Measurements from ENCODE around the gene CCND2. TPM values are rescaled to one million over a fixed set of nuclear protein-coding genes. Genes with fewer than 3 reads are reported as not detected.

Gene CCND2
- total RNA-seq, 2 experiments from 2014 or later, result not detected

DNA sequence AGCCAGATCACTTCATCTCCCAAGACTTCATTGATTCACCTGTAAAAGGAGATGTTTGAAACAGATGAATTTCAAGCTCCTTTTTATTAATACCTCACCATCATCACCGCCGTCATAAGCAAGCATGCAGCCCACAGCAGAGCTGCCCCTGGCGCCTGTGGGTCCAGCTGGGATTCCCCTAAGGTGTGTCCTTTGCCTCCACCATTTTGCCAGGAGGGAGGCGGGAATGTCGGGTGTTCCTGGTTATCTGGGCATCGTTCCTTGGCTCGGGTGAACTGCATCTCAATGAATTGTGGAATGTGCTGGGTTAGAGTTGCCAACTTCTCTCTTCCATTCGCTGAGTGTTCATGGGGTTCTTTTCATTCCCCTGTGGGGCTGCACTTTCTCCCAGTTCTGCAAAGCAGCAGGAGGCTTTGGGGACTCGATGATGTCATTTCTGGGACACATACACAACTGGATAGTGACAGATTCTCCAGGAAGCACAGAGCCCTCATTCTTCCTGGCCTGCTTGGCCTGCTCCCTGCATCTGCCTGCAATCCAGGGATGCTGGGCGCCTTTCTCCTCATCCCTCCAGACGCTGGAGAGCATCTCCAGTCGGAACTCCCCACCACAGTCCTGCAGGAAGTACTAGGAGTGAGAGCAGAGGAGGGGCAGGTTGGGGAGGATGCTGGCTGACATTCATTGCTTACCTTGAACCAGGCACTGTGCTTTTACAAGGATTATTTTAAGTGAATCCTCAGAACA is 10.1 kb downstream of the CCND2 start:
- H3K4me1 ChIP-seq (ENCODE audit: insufficient read depth, low read length, poor library complexity, severe bottlenecking), result no peaks in the 10 kb centered on the region
- H3K4me3 ChIP-seq (ENCODE audit: low read depth, low read length, poor library complexity, severe bottlenecking), result no peak overlapping the region
- H3K9me3 ChIP-seq (ENCODE audit: low read length), result no peaks in the 10 kb centered on the region
- H3K79me2 ChIP-seq (ENCODE audit: insufficient read depth, low read depth, low read length), result no peaks in the 10 kb centered on the region
- ChIA-PET CTCF (ENCODE audit: unreplicated experiment) (no interaction called here), POLR2A (no interaction called here)
- intact Hi-C loops (cut with micrococcal nuclease; ENCODE audit: unreplicated experiment), result no loop called here
- BruUV-seq (replicated peaks), result no TSS peak
- no peaks in the 10 kb centered on the region for H3K9me2 ChIP-seq (ENCODE audit: insufficient read depth, low read length)
- DNase-seq (ENCODE audit: low spot score), result no peak
- no peaks in the 10 kb centered on the region for H4K20me1 ChIP-seq (ENCODE audit: insufficient read depth, low read length)
- no peak overlapping the region for H3K4me2 ChIP-seq (ENCODE audit: low read length)
- H3K27ac ChIP-seq (ENCODE audit: low read depth, low read length, poor library complexity, severe bottlenecking), result no peak overlapping the region
- H2AFZ ChIP-seq (ENCODE audit: low read length), result no peak overlapping the region
- H3K36me3 ChIP-seq (ENCODE audit: insufficient read depth, low read length), result no peaks in the 10 kb centered on the region
- TF ChIP-seq, protein P1, sequence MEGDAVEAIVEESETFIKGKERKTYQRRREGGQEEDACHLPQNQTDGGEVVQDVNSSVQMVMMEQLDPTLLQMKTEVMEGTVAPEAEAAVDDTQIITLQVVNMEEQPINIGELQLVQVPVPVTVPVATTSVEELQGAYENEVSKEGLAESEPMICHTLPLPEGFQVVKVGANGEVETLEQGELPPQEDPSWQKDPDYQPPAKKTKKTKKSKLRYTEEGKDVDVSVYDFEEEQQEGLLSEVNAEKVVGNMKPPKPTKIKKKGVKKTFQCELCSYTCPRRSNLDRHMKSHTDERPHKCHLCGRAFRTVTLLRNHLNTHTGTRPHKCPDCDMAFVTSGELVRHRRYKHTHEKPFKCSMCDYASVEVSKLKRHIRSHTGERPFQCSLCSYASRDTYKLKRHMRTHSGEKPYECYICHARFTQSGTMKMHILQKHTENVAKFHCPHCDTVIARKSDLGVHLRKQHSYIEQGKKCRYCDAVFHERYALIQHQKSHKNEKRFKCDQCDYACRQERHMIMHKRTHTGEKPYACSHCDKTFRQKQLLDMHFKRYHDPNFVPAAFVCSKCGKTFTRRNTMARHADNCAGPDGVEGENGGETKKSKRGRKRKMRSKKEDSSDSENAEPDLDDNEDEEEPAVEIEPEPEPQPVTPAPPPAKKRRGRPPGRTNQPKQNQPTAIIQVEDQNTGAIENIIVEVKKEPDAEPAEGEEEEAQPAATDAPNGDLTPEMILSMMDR (conservative IDR thresholded peaks at IDR 0.05; ENCODE audit: low read length), result no peak
- no peak for TF ChIP-seq EZH2phosphoT487 (IDR thresholded peaks at IDR 0.05; ENCODE audit: borderline replicate concordance, low read depth, low read length)

- Histone ChIP-seq H3K27ac (ENCODE audit: low read depth, low read length, poor library complexity, severe bottlenecking) (no peak overlapping the region), H3K9me2 (ENCODE audit: insufficient read depth, low read length) (no peaks in the 10 kb centered on the region), H2AFZ (ENCODE audit: low read length) (no peak overlapping the region), H3K4me3 (ENCODE audit: low read depth, low read length, poor library complexity, severe bottlenecking) (no peak overlapping the region), H3K36me3 (ENCODE audit: insufficient read depth, low read length) (no peaks in the 10 kb centered on the region), H3K9me3 (ENCODE audit: low read length) (no peaks in the 10 kb centered on the region), H3K4me2 (ENCODE audit: low read length) (no peak overlapping the region), H4K20me1 (ENCODE audit: insufficient read depth, low read length) (no peaks in the 10 kb centered on the region), H3K4me1 (ENCODE audit: insufficient read depth, low read length, poor library complexity, severe bottlenecking) (no peaks in the 10 kb centered on the region), H3K79me2 (ENCODE audit: insufficient read depth, low read depth, low read length) (no peaks in the 10 kb centered on the region)
- no TSS peak for BruUV-seq (replicated peaks)
- ChIA-PET POLR2A (no interaction called here), CTCF (ENCODE audit: unreplicated experiment) (no interaction called here)
- TF ChIP-seq, protein P1 (conservative IDR thresholded peaks at IDR 0.05; ENCODE audit: low read length), result no peak
- no peak for TF ChIP-seq EZH2phosphoT487 (IDR thresholded peaks at IDR 0.05; ENCODE audit: borderline replicate concordance, low read depth, low read length)
- intact Hi-C loops (cut with micrococcal nuclease; ENCODE audit: unreplicated experiment), result no loop called here
- no peak for DNase-seq (ENCODE audit: low spot score)
Observed at GRCh38 chr12:4284306-4284705, 10.7 kb downstream of the CCND2 start.

DNA sequence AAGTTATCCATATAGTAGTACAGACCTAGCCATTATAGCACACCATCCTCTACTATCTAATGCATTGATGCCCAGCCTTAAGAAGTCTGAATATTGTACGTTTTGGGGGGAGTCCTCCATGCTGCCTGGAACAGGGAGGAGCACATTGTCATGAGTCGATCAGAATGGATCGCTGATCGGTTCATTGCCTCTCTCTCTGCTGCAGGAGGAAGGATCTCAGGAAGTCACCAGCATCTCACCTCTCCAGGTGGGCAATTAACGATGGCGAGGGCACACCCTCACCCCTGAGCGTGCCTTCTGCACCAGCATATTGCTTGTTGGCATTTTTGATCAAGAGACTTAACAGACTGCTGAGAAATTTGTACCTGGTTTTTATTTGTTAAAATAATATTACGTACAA is 11.5 kb downstream of the CCND2 start:
- no peaks in the 10 kb centered on the region for H3K9me3 ChIP-seq (ENCODE audit: low read length)
- H3K4me2 ChIP-seq (ENCODE audit: low read length), result no peak overlapping the region
- ChIA-PET CTCF (ENCODE audit: unreplicated experiment) (no interaction called here), POLR2A (no interaction called here)
- intact Hi-C loops (cut with micrococcal nuclease; ENCODE audit: unreplicated experiment), result no loop called here
- TF ChIP-seq, protein P1 (conservative IDR thresholded peaks at IDR 0.05; ENCODE audit: low read length), result no peak
- no peak for TF ChIP-seq EZH2phosphoT487 (IDR thresholded peaks at IDR 0.05; ENCODE audit: borderline replicate concordance, low read depth, low read length)
- H3K36me3 ChIP-seq (ENCODE audit: insufficient read depth, low read length), result no peaks in the 10 kb centered on the region
- no peaks in the 10 kb centered on the region for H3K4me1 ChIP-seq (ENCODE audit: insufficient read depth, low read length, poor library complexity, severe bottlenecking)
- H3K4me3 ChIP-seq (ENCODE audit: low read depth, low read length, poor library complexity, severe bottlenecking), result no peak overlapping the region
- no peak overlapping the region for H2AFZ ChIP-seq (ENCODE audit: low read length)
- H4K20me1 ChIP-seq (ENCODE audit: insufficient read depth, low read length), result no peaks in the 10 kb centered on the region
- no peak overlapping the region for H3K27ac ChIP-seq (ENCODE audit: low read depth, low read length, poor library complexity, severe bottlenecking)
- no peaks in the 10 kb centered on the region for H3K79me2 ChIP-seq (ENCODE audit: insufficient read depth, low read depth, low read length)
- no peaks in the 10 kb centered on the region for H3K9me2 ChIP-seq (ENCODE audit: insufficient read depth, low read length)
- BruUV-seq (replicated peaks), result no TSS peak
- DNase-seq (ENCODE audit: low spot score), result no peak

Data from OCI-LY7 (cell line).